Measurements from ENCODE around the gene ZER1.

- TF ChIP-seq CTCF (IDR thresholded peaks at IDR 0.05) (no peak), ZFX (IDR thresholded peaks at IDR 0.05; ENCODE audit: borderline replicate concordance) (no peak)
Measured at GRCh38 chr9:128715436-128715750, 56.3 kb downstream of the ZER1 start.
